ENCODE measurements around the gene UBXN2A. TPM values are rescaled to one million over a fixed set of nuclear protein-coding genes. Genes with fewer than 3 reads are reported as not detected.
"Not testable (repeated sequence)": the region's sequence is repeated elsewhere in the genome, so short reads cannot be mapped to it uniquely, and the experiment has no call there.

The UBXN2A gene
- total and polyA plus RNA-seq, 10 donors: 4.3 to 12.4 (median 8.5) TPM

DNA sequence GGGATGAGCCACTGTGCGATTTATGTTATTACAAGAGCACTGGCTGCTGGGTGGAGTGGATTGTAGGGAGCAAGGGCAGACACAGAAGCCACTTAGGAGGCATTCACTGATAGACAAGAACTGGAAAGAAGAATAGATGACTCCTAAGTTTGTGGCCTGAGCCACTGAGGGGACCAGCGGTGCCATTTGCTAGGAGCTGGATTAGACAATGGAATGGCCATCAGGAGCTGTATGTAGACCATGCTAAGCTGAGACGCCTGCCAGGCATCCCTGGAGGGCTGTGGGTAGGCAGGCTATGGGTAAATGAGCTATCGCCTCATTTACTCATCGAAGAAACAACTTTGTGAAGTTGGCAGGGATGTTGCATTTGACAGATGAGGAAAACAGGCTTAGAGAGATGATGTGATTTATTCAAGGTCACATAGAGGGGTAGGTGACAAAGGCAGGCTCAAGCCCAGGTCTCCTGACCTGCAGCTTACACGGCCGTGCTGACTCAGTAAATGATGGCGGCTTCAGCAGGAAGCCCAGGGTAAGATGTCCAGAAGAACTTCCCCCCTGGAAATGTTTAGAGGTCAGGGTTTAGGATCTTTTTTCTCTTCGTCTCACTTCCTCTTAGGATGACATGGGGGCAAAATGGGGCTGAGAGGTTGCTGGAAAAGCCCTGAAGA is 72.4 kb downstream of the UBXN2A start:
- TF ChIP-seq POLR2A (IDR thresholded peaks at IDR 0.05) (no peak), POLR2AphosphoS5 (IDR thresholded peaks at IDR 0.05) (no peak)
- TF ChIP-seq, protein P1, sequence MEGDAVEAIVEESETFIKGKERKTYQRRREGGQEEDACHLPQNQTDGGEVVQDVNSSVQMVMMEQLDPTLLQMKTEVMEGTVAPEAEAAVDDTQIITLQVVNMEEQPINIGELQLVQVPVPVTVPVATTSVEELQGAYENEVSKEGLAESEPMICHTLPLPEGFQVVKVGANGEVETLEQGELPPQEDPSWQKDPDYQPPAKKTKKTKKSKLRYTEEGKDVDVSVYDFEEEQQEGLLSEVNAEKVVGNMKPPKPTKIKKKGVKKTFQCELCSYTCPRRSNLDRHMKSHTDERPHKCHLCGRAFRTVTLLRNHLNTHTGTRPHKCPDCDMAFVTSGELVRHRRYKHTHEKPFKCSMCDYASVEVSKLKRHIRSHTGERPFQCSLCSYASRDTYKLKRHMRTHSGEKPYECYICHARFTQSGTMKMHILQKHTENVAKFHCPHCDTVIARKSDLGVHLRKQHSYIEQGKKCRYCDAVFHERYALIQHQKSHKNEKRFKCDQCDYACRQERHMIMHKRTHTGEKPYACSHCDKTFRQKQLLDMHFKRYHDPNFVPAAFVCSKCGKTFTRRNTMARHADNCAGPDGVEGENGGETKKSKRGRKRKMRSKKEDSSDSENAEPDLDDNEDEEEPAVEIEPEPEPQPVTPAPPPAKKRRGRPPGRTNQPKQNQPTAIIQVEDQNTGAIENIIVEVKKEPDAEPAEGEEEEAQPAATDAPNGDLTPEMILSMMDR (IDR thresholded peaks at IDR 0.05 in 8 of 11, conservative IDR thresholded peaks at IDR 0.05 in 3 of 11): no peak
- WGBS, 5 donors: 58 to 77% (median 71%) methylated on average over 9 of the region's 9 CpGs
- intact Hi-C loops (cut with DNase I; ENCODE audit: low total_unique reads): no loop called here

DNA sequence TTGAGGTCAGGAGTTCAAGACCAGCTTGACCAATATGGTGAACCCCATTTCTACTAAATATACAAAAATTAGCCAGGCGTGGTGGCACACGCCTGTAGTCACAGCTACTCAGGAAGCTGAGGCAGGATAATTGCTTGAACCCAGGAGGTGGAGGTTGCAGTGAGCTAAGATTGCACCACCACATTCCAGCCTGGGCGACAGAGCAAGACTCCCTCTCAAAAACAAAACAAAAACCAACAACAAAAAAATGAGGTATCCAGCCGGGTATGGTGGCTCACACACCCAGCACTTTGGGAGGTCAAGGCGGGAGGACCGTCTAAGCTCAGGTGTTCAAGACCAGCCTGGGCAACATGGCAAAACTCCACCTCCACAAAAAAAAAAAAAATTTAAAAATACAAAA is 74.6 kb downstream of the UBXN2A start:
- H3K36me3 ChIP-seq; H3K4me3 ChIP-seq; intact Hi-C loops (cut with DNase I; ENCODE audit: low total_unique reads); H3K27ac ChIP-seq; H3K9me3 ChIP-seq; DNase-seq: not testable (repeated sequence)
- Histone ChIP-seq H3K4me1 (peaks cover 3 to 12% (median 7%) of the 10 kb centered on the region in 6 donors), H3K27me3 (replicated peaks in 1 of 7) (peaks cover 0 to 20% (median 15%) of the 10 kb centered on the region in 7 donors)
- 79 to 94% (median 87%) methylated on average over 6 of the region's 6 CpGs for WGBS, 5 donors

More for the DNA sequence above, 72.4 kb downstream of the UBXN2A start:
- DNase-seq: no peak
- Histone ChIP-seq H3K9me3 (no peaks in the 10 kb centered on the region), H3K36me3 (no peaks in the 10 kb centered on the region), H3K4me1 (peaks cover 3 to 19% (median 13%) of the 10 kb centered on the region in 6 donors), H3K4me3 (no peak overlapping the region), H3K27ac (no peak overlapping the region), H3K27me3 (replicated peaks in 1 of 7) (peaks cover 0 to 35% (median 22%) of the 10 kb centered on the region in 7 donors)

DNA sequence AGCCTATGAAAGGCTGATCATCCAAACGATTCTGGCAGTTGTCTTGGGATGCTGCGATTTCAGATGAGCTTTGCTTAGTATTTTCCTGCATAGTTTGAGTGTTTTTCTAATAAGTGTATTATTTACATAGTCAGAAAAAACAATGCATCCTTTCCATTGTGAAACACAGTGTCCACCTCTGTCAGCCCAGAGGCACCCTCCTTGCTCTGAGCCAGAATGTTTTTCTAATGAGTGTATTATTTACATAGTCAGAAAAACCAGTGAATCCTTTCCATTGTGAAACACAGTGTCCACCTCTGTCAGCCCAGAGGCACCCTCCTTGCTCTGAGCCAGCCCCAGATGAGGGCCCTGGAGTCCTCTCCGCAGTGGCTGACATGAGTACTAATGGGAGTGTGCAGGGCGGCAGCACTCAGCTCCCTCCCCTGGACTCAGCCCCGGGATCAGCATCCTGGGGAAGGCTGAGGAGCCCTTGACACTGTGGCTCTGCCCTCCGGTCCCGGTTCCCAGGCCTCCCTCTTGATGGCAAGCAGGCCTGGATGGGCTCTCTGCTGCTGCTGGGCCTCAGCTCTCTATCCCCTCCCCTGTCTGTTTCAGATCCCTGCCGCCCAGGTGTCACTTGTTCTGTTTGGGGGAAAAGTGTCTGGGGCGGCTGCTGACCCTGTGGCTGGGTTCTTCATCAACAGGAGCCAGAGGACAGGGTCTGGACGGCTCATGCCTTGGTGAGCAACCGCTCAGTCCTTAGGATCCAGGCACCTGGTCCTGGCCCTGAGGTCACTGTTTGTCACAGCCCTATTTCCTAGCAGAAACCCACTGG is 75.5 kb downstream of the UBXN2A start:
- Histone ChIP-seq H3K4me3 (no peak overlapping the region), H3K27ac (no peak overlapping the region), H3K27me3 (replicated peaks in 1 of 7) (peaks cover 0 to 11% (median 6%) of the 10 kb centered on the region in 7 donors), H3K36me3 (no peaks in the 10 kb centered on the region), H3K4me1 (peaks cover 0 to 3% (median under 1%) of the 10 kb centered on the region in 6 donors), H3K9me3 (no peaks in the 10 kb centered on the region)
- intact Hi-C loops (cut with DNase I; ENCODE audit: low total_unique reads): no loop called here
- 85 to 93% (median 88%) methylated on average over 7 to 11 of the region's 11 CpGs for WGBS, 5 donors
- no peak for DNase-seq
- TF ChIP-seq POLR2A (IDR thresholded peaks at IDR 0.05) (no peak), POLR2AphosphoS5 (IDR thresholded peaks at IDR 0.05) (no peak)
- TF ChIP-seq, protein P1 (IDR thresholded peaks at IDR 0.05 in 8 of 11, conservative IDR thresholded peaks at IDR 0.05 in 3 of 11): no peak

DNA sequence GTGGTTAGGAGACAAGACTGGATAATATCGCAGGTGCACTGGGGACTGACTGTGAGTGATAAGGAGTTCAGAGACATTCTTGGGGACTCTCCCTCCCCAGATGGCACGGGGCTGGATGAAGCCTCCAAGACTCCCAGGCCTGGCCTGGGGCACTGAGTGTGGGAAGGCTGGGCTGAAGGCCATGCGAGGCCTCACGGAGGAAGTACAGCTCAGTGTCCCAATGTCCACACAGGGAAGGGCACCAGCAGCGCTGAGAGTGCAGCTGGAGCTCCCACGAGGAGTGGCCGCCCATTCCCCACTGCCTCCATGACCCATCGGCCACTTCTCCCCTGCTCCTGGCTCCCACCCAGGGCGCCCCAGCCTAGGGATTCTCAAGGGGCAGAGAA is 76.1 kb downstream of the UBXN2A start:
- Histone ChIP-seq H3K27me3 (replicated peaks in 1 of 7) (peaks cover 0 to 5% (median under 1%) of the 10 kb centered on the region in 7 donors), H3K9me3 (no peaks in the 10 kb centered on the region), H3K4me1 (no peaks in the 10 kb centered on the region), H3K4me3 (no peak overlapping the region), H3K27ac (no peak overlapping the region), H3K36me3 (no peaks in the 10 kb centered on the region)
- intact Hi-C loops (cut with DNase I; ENCODE audit: low total_unique reads): no loop called here
- TF ChIP-seq, protein P1 (IDR thresholded peaks at IDR 0.05 in 8 of 11, conservative IDR thresholded peaks at IDR 0.05 in 3 of 11): no peak
- TF ChIP-seq POLR2AphosphoS5 (IDR thresholded peaks at IDR 0.05) (no peak), POLR2A (IDR thresholded peaks at IDR 0.05) (no peak)
- DNase-seq: no peak
- 79 to 92% (median 86%) methylated on average over 7 to 9 of the region's 9 CpGs for WGBS, 5 donors
